Stimulated activated CD8-positive, alpha-beta memory T cell treated with anti-CD3 and anti-CD28 coated beads, Interleukin-4, amount 100 ng/mL, for 24 hours (primary cell): ENCODE measurements around the gene ACOXL.
"Not testable (repeated sequence)": the region's sequence is repeated elsewhere in the genome, so short reads cannot be mapped to it uniquely, and the experiment has no call there.

Experiments
- DNase-seq: peaks from one replicate; pipeline ENCODE4 v3.0.0-alpha.2; 2020; ENCODE audit warnings: low read depth

Gene ACOXL

GRCh38 chr2:111041398-111042202, 309.2 kb downstream of the ACOXL start:
- no peak for DNase-seq

- DNase-seq = no peak
These were observed 309.9 kb downstream of the ACOXL start for GRCh38 chr2:111042261-111042660.

GRCh38 chr2:111042772-111043771, 310.7 kb downstream of the ACOXL start:
- DNase-seq = no peak

GRCh38 chr2:111044066-111044465, 311.7 kb downstream of the ACOXL start:
- no peak for DNase-seq

- DNase-seq = not testable (repeated sequence)
These were observed 312.9 kb downstream of the ACOXL start for GRCh38 chr2:111045236-111045635.

- no peak for DNase-seq
These were observed 313.5 kb downstream of the ACOXL start for GRCh38 chr2:111045771-111046444.

- no peak for DNase-seq
These were observed 314.3 kb downstream of the ACOXL start for GRCh38 chr2:111046670-111047069.

GRCh38 chr2:111048856-111049768, 316.7 kb downstream of the ACOXL start:
- no peak for DNase-seq

- no peak for DNase-seq
These were observed 317.6 kb downstream of the ACOXL start for GRCh38 chr2:111049792-111050640.

GRCh38 chr2:111050701-111051376, 318.5 kb downstream of the ACOXL start:
- DNase-seq = no peak

- DNase-seq = no peak
These were observed 320.2 kb downstream of the ACOXL start for GRCh38 chr2:111052621-111053020.

GRCh38 chr2:111053266-111053665, 320.9 kb downstream of the ACOXL start:
- no peak for DNase-seq

- DNase-seq = no peak
These were observed 321.6 kb downstream of the ACOXL start for GRCh38 chr2:111053825-111054515.

- peak; percentile 55 for DNase-seq
These were observed 322.7 kb downstream of the ACOXL start for GRCh38 chr2:111054791-111055691.

- DNase-seq = no peak
These were observed 323.4 kb downstream of the ACOXL start for GRCh38 chr2:111055735-111056134.

GRCh38 chr2:111057045-111057444, 324.7 kb downstream of the ACOXL start:
- DNase-seq = no peak

- no peak for DNase-seq
These were observed 325.3 kb downstream of the ACOXL start for GRCh38 chr2:111057721-111058120.

GRCh38 chr2:111058264-111058663, 325.9 kb downstream of the ACOXL start:
- DNase-seq = no peak
